ENCODE results near the gene KLF11.

- TF ChIP-seq CTCF (IDR thresholded peaks at IDR 0.05) (no peak), POLR2A (IDR thresholded peaks at IDR 0.05) (no peak), POLR2AphosphoS5 (IDR thresholded peaks at IDR 0.05) (peak; percentile 51 to 82 (median 59))
Measured at GRCh38 chr2:10043906-10044601, 704 bp downstream of the KLF11 start.

Data from stomach (tissue), 4 donors.